KMS-11 (cell line): ENCODE results near the gene ANKRD27.

ENCODE experiments used
- H2AFZ ChIP-seq: fragments of 200-600 bp; sonication (generic); 2 replicates; pipeline ENCODE4 v1.6.1; 2016; ENCODE audit warnings: antibody characterized with exemption, mixed run types, low read depth
- H3K27ac ChIP-seq: fragments of 200-600 bp; sonication (generic); 2 replicates; pipeline ENCODE4 v1.6.1; 2016; ENCODE audit warnings: mild to moderate bottlenecking, mixed run types
- H3K27me3 ChIP-seq: fragments of 200-600 bp; sonication (generic); 2 replicates; pipeline ENCODE4 v1.6.1; 2017; ENCODE audit warnings: mild to moderate bottlenecking, low read depth, mixed run types, moderate library complexity; ENCODE audit not compliant: insufficient read depth
- H3K36me3 ChIP-seq: fragments of 200-600 bp; sonication (generic); 2 replicates; pipeline ENCODE4 v1.6.1; 2017; ENCODE audit warnings: mild to moderate bottlenecking, mixed run types; ENCODE audit not compliant: insufficient read depth
- H3K4me1 ChIP-seq: fragments of 200-600 bp; sonication (generic); 2 replicates; pipeline ENCODE4 v1.6.1; 2016; ENCODE audit warnings: mild to moderate bottlenecking, low read depth, mixed run types; ENCODE audit not compliant: poor library complexity, severe bottlenecking
- H3K4me2 ChIP-seq: fragments of 200-600 bp; sonication (generic); 2 replicates; pipeline ENCODE4 v1.7.0; 2016; ENCODE audit warnings: mild to moderate bottlenecking, mixed run types
- H3K4me3 ChIP-seq: fragments of 200-600 bp; sonication (generic); IDR thresholded peaks from 2 replicates; pipeline ENCODE4 v1.6.1; 2017; ENCODE audit warnings: low read depth, low read length, mixed read lengths; ENCODE audit not compliant: insufficient read depth
- H3K79me2 ChIP-seq: fragments of 200-600 bp; sonication (generic); 2 replicates; pipeline ENCODE4 v1.6.1; 2016; ENCODE audit warnings: low read depth, mixed run types; ENCODE audit not compliant: insufficient read depth
- H3K9ac ChIP-seq: fragments of 200-600 bp; sonication (generic); 2 replicates; pipeline ENCODE4 v1.6.1; 2016; ENCODE audit warnings: mild to moderate bottlenecking, mixed run types
- H4K20me1 ChIP-seq: fragments of 200-600 bp; sonication (generic); 2 replicates; pipeline ENCODE4 v1.6.1; 2016; ENCODE audit warnings: mild to moderate bottlenecking, mixed run types; ENCODE audit not compliant: insufficient read depth
- TF ChIP-seq, protein P1 (sequence below): fragments of 200-600 bp; sonication (generic); conservative IDR thresholded peaks from 2 replicates; pipeline ENCODE4 v1.6.1; 2017; ENCODE audit warnings: low read depth, mild to moderate bottlenecking, antibody characterized with exemption, low read length, moderate library complexity, mixed read lengths

Gene ANKRD27

DNA sequence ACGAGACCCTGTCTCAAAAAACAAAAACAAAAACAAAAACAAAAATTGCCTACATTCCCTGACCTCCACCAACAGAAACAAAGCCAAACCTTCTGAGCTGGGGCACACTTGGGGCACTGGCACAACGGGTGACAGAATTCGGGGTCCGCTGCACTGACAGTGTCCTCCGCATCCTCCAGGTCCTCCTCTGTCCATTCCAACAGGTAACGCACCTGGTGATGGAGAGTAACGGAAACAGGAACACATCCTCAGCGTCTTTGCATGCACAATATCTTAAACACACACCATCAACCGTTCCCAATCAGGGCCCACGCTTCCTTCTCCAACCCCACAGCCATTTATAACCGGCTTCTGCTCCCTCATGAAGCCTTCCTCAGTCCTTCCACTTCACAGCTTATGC is 59.4 kb downstream of the ANKRD27 start:
- H3K36me3 ChIP-seq = peaks cover 32% of the 10 kb centered on the region; the same call in 1 of the 2 replicates
- no peak overlapping the region for H3K4me3 ChIP-seq
- no peak overlapping the region for H3K4me2 ChIP-seq
- H3K79me2 ChIP-seq = no peaks in the 10 kb centered on the region
- H3K27ac ChIP-seq = no peak overlapping the region
- H3K4me1 ChIP-seq = no peaks in the 10 kb centered on the region
- no peaks in the 10 kb centered on the region for H3K27me3 ChIP-seq
- H4K20me1 ChIP-seq = no peaks in the 10 kb centered on the region
- TF ChIP-seq, protein P1, sequence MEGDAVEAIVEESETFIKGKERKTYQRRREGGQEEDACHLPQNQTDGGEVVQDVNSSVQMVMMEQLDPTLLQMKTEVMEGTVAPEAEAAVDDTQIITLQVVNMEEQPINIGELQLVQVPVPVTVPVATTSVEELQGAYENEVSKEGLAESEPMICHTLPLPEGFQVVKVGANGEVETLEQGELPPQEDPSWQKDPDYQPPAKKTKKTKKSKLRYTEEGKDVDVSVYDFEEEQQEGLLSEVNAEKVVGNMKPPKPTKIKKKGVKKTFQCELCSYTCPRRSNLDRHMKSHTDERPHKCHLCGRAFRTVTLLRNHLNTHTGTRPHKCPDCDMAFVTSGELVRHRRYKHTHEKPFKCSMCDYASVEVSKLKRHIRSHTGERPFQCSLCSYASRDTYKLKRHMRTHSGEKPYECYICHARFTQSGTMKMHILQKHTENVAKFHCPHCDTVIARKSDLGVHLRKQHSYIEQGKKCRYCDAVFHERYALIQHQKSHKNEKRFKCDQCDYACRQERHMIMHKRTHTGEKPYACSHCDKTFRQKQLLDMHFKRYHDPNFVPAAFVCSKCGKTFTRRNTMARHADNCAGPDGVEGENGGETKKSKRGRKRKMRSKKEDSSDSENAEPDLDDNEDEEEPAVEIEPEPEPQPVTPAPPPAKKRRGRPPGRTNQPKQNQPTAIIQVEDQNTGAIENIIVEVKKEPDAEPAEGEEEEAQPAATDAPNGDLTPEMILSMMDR = no peak
- H3K9ac ChIP-seq = no peak overlapping the region
- no peak overlapping the region for H2AFZ ChIP-seq

DNA sequence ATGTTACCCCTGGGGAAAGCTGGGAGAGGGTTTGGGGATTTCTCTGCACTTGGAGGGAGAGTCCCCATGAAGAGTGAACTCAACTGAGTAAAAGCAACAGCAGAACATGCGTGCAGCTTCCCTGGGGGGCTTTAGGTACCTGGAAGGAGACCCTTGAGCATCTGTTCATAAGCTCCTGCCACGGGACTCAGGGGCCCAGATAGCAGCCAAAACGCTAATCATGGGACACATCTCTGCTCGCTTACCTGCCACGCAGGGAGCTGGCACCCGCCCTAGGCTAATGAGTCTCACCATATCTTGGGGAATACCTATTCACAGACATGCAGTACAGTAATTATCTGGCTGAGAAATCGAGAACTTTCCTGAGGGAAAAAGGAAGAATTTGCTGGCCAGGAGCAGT is 60.1 kb downstream of the ANKRD27 start:
- Histone ChIP-seq H3K4me1 (no peaks in the 10 kb centered on the region), H2AFZ (no peak overlapping the region), H3K9ac (no peak overlapping the region), H3K36me3 (peaks cover 32% of the 10 kb centered on the region; the same call in 1 of the 2 replicates), H3K4me3 (no peak overlapping the region), H4K20me1 (no peaks in the 10 kb centered on the region), H3K27ac (no peak overlapping the region), H3K27me3 (no peaks in the 10 kb centered on the region), H3K4me2 (no peak overlapping the region), H3K79me2 (no peaks in the 10 kb centered on the region)
- TF ChIP-seq, protein P1 = no peak

DNA sequence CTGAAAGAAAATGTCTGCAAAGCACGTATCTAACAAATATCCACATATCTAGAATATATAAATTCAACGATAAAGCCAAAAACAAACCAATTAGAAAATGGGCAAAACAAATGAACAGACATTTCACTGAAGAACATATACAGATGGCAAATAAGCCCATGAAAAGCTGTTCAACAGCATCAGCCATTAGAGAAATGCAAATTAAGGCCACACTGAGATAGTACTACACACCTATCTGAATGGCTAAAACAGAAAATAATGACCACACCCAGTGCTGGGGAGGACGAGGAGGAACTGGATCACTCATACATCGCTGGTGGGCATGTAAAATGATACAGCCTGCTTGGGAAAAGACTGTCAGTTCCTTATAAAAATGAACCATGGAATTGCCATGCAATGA is 62.0 kb downstream of the ANKRD27 start:
- Histone ChIP-seq H3K79me2 (no peaks in the 10 kb centered on the region), H3K4me2 (no peak overlapping the region), H3K4me3 (no peak overlapping the region), H3K36me3 (peaks cover 30% of the 10 kb centered on the region; the same call in 1 of the 2 replicates), H3K27ac (no peak overlapping the region), H4K20me1 (no peaks in the 10 kb centered on the region), H3K9ac (no peak overlapping the region), H3K4me1 (no peaks in the 10 kb centered on the region), H2AFZ (no peak overlapping the region), H3K27me3 (no peaks in the 10 kb centered on the region)
- TF ChIP-seq, protein P1 = no peak

DNA sequence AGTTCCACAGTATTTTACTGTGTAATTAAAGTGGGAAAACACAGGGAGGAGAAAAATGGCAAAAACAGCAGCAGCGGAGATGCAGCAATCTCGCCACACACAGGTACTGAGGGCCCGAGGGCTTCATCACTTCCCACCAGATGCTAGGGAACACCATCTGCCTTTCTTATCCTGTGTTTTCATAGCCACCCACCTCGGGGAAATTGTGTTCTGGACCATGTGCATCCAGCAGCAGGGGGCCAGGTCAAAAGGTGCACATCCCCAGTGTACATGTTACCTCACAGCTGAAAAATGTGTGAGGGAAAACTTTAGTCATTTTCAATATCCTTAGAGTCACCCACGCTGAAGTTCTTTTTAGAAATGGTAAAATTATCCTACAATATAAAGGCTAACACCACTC is 63.8 kb downstream of the ANKRD27 start:
- H3K4me1 ChIP-seq = no peaks in the 10 kb centered on the region
- TF ChIP-seq, protein P1 = no peak
- no peak overlapping the region for H3K27ac ChIP-seq
- no peaks in the 10 kb centered on the region for H3K27me3 ChIP-seq
- peaks cover 30% of the 10 kb centered on the region; the same call in 1 of the 2 replicates for H3K36me3 ChIP-seq
- H3K4me2 ChIP-seq = no peak overlapping the region
- no peak overlapping the region for H3K9ac ChIP-seq
- H3K79me2 ChIP-seq = no peaks in the 10 kb centered on the region
- no peaks in the 10 kb centered on the region for H4K20me1 ChIP-seq
- H2AFZ ChIP-seq = no peak overlapping the region
- H3K4me3 ChIP-seq = no peak overlapping the region
